Fibroblast of pulmonary artery (primary cell): ENCODE data around the gene TSPAN18.

Experiments used
- DNase-seq: peaks from one replicate; pipeline ENCODE4 v3.0.0-alpha.2; 2010; ENCODE audit warnings: low read depth
- H3K4me3 ChIP-seq: replicated peaks from 2 replicates; pipeline ENCODE4 v1.5.1; 2011; ENCODE audit warnings: low read depth, mild to moderate bottlenecking, control low read depth, low read length, moderate library complexity
- TF ChIP-seq, protein P1 (sequence below): IDR thresholded peaks from 2 replicates; pipeline ENCODE4 v1.5.1; 2011; ENCODE audit warnings: mild to moderate bottlenecking, control low read depth, low read length, inconsistent platforms; ENCODE audit errors: missing control alignments

TSPAN18 gene

DNA sequence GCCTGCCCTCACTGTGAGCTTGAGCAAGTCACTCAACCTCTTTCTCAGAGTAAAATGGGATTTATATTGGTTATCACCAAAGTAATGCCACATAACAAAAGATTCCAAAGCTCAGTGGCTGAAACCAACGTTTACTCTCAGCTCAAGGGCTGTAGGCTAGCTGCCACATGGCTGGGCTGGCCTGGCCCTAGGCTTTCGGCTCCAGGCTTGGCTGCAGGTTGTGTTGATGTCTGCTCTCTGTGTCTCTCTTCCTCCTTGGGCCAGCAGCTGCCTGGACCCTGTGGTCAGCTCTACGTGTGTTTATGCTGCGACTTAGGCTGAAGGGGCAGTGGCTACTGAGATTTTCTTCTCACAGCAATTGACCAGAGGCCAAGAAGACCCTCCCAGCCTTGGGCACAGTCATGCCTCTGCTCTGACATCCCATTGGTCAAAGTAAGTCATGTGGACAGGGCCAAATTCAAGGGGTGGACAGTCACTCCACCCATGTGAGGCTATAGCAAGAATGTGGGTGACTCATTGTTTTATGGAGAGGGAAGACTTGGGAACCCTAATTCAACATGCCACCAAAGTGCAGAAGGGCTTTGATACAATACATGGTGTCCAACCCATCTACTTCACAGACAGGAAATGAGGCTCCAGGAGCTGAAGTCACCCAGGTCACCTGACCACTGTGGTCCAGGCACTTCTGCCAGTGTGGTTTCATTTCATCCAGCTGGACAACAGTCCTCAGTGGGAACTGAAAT, 90.6 kb downstream of the TSPAN18 start:
- H3K4me3 ChIP-seq = no peak overlapping the region
- TF ChIP-seq, protein P1, sequence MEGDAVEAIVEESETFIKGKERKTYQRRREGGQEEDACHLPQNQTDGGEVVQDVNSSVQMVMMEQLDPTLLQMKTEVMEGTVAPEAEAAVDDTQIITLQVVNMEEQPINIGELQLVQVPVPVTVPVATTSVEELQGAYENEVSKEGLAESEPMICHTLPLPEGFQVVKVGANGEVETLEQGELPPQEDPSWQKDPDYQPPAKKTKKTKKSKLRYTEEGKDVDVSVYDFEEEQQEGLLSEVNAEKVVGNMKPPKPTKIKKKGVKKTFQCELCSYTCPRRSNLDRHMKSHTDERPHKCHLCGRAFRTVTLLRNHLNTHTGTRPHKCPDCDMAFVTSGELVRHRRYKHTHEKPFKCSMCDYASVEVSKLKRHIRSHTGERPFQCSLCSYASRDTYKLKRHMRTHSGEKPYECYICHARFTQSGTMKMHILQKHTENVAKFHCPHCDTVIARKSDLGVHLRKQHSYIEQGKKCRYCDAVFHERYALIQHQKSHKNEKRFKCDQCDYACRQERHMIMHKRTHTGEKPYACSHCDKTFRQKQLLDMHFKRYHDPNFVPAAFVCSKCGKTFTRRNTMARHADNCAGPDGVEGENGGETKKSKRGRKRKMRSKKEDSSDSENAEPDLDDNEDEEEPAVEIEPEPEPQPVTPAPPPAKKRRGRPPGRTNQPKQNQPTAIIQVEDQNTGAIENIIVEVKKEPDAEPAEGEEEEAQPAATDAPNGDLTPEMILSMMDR = no peak
- DNase-seq = peak; percentile 13

- TF ChIP-seq, protein P1 = no peak
- no peak overlapping the region for H3K4me3 ChIP-seq
- no peak for DNase-seq
Measured at GRCh38 chr11:44818110-44818509, 91.3 kb downstream of the TSPAN18 start.

- TF ChIP-seq, protein P1 = no peak
- no peak overlapping the region for H3K4me3 ChIP-seq
- DNase-seq = no peak
Measured at GRCh38 chr11:44819346-44819745, 92.6 kb downstream of the TSPAN18 start.

DNA sequence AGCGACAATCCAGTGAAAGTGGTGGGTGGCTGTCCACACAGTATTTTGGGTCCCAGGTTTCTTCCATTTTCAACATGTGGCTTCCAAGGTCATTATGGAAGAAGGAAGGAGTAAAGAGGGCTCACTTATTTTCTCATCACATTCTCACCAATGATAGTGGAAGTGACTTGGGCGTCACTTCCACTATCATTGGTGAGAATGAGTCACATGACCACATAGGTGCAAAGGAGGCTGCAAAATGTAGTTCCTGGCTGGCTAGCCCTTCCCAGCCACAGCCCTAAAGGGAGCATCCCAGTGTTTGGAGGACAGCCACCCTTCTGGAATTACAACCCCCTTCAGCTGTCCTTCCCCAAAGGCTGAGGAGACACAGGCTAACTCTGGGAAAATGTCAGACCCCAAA, 95.6 kb downstream of the TSPAN18 start:
- TF ChIP-seq, protein P1 = no peak
- DNase-seq = no peak

DNA sequence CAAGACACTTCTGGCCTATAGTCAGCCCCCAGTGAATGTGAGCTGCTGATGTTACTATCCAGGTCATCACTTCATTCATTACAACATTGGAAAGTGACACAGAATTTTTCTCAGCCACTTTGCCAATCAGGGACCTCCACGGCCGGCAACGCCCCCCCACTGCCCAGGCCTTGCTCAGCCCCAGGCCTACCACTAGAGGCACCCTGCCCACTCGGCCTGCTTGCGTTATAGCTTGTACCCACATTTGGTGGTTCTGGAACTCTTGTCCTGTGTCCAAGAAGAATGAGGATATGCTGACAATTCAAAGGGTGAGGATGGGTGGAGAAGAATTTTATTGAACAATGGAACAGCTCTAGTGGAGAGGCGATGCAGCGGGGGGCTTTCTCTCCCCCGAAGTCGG, 96.2 kb downstream of the TSPAN18 start:
- TF ChIP-seq, protein P1 = peak; percentile 25
- DNase-seq = no peak
- no peak overlapping the region for H3K4me3 ChIP-seq

More for the DNA sequence above, 95.6 kb downstream of the TSPAN18 start:
- H3K4me3 ChIP-seq = no peak overlapping the region

- TF ChIP-seq, protein P1 = no peak
- H3K4me3 ChIP-seq = no peak overlapping the region
- DNase-seq = no peak
Measured at GRCh38 chr11:44823868-44824267, 97.1 kb downstream of the TSPAN18 start.

DNA sequence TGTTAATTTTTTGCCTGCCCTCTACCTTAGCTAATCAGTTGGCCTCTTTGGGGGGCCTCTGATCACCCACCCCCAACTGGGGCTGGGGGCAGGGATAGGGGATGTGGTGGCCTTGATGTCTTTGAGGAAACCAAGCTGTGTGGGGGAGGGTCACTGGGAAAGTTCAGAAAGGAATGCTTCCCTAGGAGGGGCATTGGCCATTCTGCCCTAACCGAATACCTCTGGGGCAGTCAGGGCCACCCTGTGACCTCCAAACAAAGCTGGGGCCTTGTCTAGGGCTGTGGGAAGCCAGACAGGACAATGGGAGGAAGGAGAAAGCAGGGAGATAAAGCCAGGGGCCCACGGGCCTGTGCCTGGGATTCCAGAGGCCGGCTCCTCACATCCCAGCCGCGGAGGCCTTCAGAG, 97.5 kb downstream of the TSPAN18 start:
- peak; percentile 56 for DNase-seq
- H3K4me3 ChIP-seq = no peak overlapping the region
- TF ChIP-seq, protein P1 = no peak
